GM12878 (cell line): ENCODE results near the gene NOTCH3.

ENCODE experiments used
- BHLHE40 ChIP-seq, 2 experiments: fragments of 450-650 bp in 1 of 2; IDR thresholded peaks; 2 replicates each; pipeline ENCODE4 v1.6.1; 2011 to 2017; ENCODE audit warnings: low read depth in 2 of 2, borderline replicate concordance in 1 of 2, improper control_type of control experiment in 1 of 2, low read length in 1 of 2, mild to moderate bottlenecking in 1 of 2
- CEBPB ChIP-seq, 2 experiments: fragments of 150-350 bp in 1 of 2; IDR thresholded peaks; 2 replicates each; pipeline ENCODE4 v1.6.1; 2012 to 2014; ENCODE audit warnings: low read depth in 2 of 2, low read length in 2 of 2, borderline replicate concordance in 1 of 2, inconsistent platforms in 1 of 2
- CTCF ChIP-seq, 3 experiments: IDR thresholded peaks in 2 of 3; conservative IDR thresholded peaks in 1 of 3; 2 replicates each; pipeline ENCODE4 v1.5.1; 2011; ENCODE audit warnings: low read depth in 3 of 3, low read length in 3 of 3, mild to moderate bottlenecking in 3 of 3, control low read depth in 2 of 3, moderate library complexity in 2 of 3, inconsistent platforms in 1 of 3, mixed read lengths in 1 of 3; ENCODE audit not compliant: control insufficient read depth in 2 of 3, insufficient read depth in 1 of 3; ENCODE audit errors: extremely low read depth in 1 of 3
- GABPA ChIP-seq: IDR thresholded peaks from 2 replicates; pipeline ENCODE4 v1.6.1; 2014; ENCODE audit warnings: antibody characterized with exemption, low read depth, mild to moderate bottlenecking, inconsistent platforms
- MTA3 ChIP-seq: IDR thresholded peaks from 2 replicates; pipeline ENCODE4 v1.6.1; 2012; ENCODE audit warnings: low read length, inconsistent platforms, borderline replicate concordance
- MYC ChIP-seq: IDR thresholded peaks from 2 replicates; pipeline ENCODE4 v1.6.1; 2011; ENCODE audit warnings: mild to moderate bottlenecking, low read length, moderate library complexity, inconsistent platforms; ENCODE audit not compliant: insufficient read depth, insufficient replicate concordance, insufficient read length, severe bottlenecking
- RELB ChIP-seq: fragments of 450-650 bp; IDR thresholded peaks from 2 replicates; pipeline ENCODE4 v1.6.1; 2017; ENCODE audit warnings: low read depth, mild to moderate bottlenecking, moderate library complexity
- SIN3A ChIP-seq: IDR thresholded peaks from 2 replicates; pipeline ENCODE4 v1.6.1; 2012; ENCODE audit warnings: low read depth, low read length, improper control_type of control experiment
- SMAD5 ChIP-seq: IDR thresholded peaks from 2 replicates; pipeline ENCODE4 v1.6.1; 2016; ENCODE audit warnings: antibody characterized with exemption, low read depth
- SMARCA5 ChIP-seq: fragments of 450-650 bp; IDR thresholded peaks from 2 replicates; pipeline ENCODE4 v1.6.1; 2017; ENCODE audit warnings: mild to moderate bottlenecking

GRCh38 chr19:15248106-15248505, 47.3 kb upstream of the NOTCH3 start:
- TF ChIP-seq CTCF (IDR thresholded peaks at IDR 0.05 in 2 of 3, conservative IDR thresholded peaks at IDR 0.05 in 1 of 3; ENCODE audit: control insufficient read depth in 2 of 3, extremely low read depth in 1 of 3, insufficient read depth in 1 of 3, low read depth in 3 of 3, low read length in 3 of 3) (no peak), MTA3 (no peak), MYC (no peak), BHLHE40 (IDR thresholded peaks at IDR 0.05; ENCODE audit: borderline replicate concordance in 1 of 2, low read depth in 2 of 2, low read length in 1 of 2) (no peak), SMAD5 (no peak), GABPA (no peak), SIN3A (no peak), CEBPB (IDR thresholded peaks at IDR 0.05; ENCODE audit: borderline replicate concordance in 1 of 2, low read depth in 2 of 2, low read length in 2 of 2) (no peak), RELB (no peak), SMARCA5 (no peak)
